Tongue (tissue), 2 donors: ENCODE data around the gene VWA1. TPM values are rescaled to one million over a fixed set of nuclear protein-coding genes. Genes with fewer than 3 reads are reported as not detected.
"Not testable (repeated sequence)": the region's sequence is repeated elsewhere in the genome, so short reads cannot be mapped to it uniquely, and the experiment has no call there.

ENCODE experiments used
- DNase-seq: peaks from one replicate; pipeline ENCODE4 v3.0.0-alpha.2; 2015
- total RNA-seq: library from RNA; depleted of rRNA; stranded (reverse); fragments of >200 nt; gene quantifications from one replicate; pipeline ENCODE4 v1.2.3, GENCODE V29; 2014

Gene VWA1
- total RNA-seq, 1 donor from 2014 or later, result 39.3 TPM

- not testable (repeated sequence) for DNase-seq
These were observed 23.7 kb downstream of the VWA1 start for GRCh38 chr1:1459156-1459555.

GRCh38 chr1:1459711-1460110 lies 24.2 kb downstream of the VWA1 start:
- DNase-seq, result not testable (repeated sequence)

GRCh38 chr1:1460540-1461130 lies 25.1 kb downstream of the VWA1 start:
- DNase-seq, result no peak

GRCh38 chr1:1461721-1462317 lies 26.3 kb downstream of the VWA1 start:
- no peak for DNase-seq

GRCh38 chr1:1462318-1462966 lies 27.0 kb downstream of the VWA1 start:
- DNase-seq, result no peak

GRCh38 chr1:1463312-1463711 lies 27.8 kb downstream of the VWA1 start:
- no peak for DNase-seq

GRCh38 chr1:1468196-1468985 lies 32.9 kb downstream of the VWA1 start:
- DNase-seq, result not testable (repeated sequence)

GRCh38 chr1:1470626-1471388 lies 35.3 kb downstream of the VWA1 start:
- peak; percentile 44 for DNase-seq

- DNase-seq, result peak; percentile 97
These were observed 36.0 kb downstream of the VWA1 start, which contains the start of gene ATAD3B for GRCh38 chr1:1471389-1472052. Gene ATAD3B (plus strand): TSS chr1:1471765. CDS start chr1:1471885, 120 bp downstream.

GRCh38 chr1:1472053-1472876 lies 36.8 kb downstream of the VWA1 start:
- not testable (repeated sequence) for DNase-seq

- DNase-seq, result not testable (repeated sequence)
These were observed 40.5 kb downstream of the VWA1 start for GRCh38 chr1:1476011-1476410.

GRCh38 chr1:1477206-1477605 lies 41.7 kb downstream of the VWA1 start:
- DNase-seq, result no peak

GRCh38 chr1:1479547-1480487 lies 44.3 kb downstream of the VWA1 start:
- no peak for DNase-seq

- not testable (repeated sequence) for DNase-seq
These were observed 45.0 kb downstream of the VWA1 start for GRCh38 chr1:1480488-1480867.

GRCh38 chr1:1481811-1482210 lies 46.3 kb downstream of the VWA1 start:
- not testable (repeated sequence) for DNase-seq

GRCh38 chr1:1482856-1483255 lies 47.4 kb downstream of the VWA1 start:
- no peak for DNase-seq

GRCh38 chr1:1483714-1484113 lies 48.2 kb downstream of the VWA1 start:
- DNase-seq, result no peak

GRCh38 chr1:1484976-1485750 lies 49.7 kb downstream of the VWA1 start:
- DNase-seq, result not testable (repeated sequence)
